ENCODE results near the gene POU6F2. TPM values are rescaled to one million over a fixed set of nuclear protein-coding genes. Genes with fewer than 3 reads are reported as not detected.
A peak's percentile ranks its signal among the peaks of the same experiment; 100 is the strongest.

POU6F2 gene
- total RNA-seq, 3 donors from 2014 or later = under 0.01 TPM; not detected in 2

GRCh38 chr7:39265641-39266591 is 288.2 kb downstream of the POU6F2 start:
- intact Hi-C loops (cut with DNase I; ENCODE audit: low total_unique reads) = no loop called here
- TF ChIP-seq POLR2A (IDR thresholded peaks at IDR 0.05) (no peak), POLR2AphosphoS5 (IDR thresholded peaks at IDR 0.05) (no peak)
- TF ChIP-seq, protein P1, sequence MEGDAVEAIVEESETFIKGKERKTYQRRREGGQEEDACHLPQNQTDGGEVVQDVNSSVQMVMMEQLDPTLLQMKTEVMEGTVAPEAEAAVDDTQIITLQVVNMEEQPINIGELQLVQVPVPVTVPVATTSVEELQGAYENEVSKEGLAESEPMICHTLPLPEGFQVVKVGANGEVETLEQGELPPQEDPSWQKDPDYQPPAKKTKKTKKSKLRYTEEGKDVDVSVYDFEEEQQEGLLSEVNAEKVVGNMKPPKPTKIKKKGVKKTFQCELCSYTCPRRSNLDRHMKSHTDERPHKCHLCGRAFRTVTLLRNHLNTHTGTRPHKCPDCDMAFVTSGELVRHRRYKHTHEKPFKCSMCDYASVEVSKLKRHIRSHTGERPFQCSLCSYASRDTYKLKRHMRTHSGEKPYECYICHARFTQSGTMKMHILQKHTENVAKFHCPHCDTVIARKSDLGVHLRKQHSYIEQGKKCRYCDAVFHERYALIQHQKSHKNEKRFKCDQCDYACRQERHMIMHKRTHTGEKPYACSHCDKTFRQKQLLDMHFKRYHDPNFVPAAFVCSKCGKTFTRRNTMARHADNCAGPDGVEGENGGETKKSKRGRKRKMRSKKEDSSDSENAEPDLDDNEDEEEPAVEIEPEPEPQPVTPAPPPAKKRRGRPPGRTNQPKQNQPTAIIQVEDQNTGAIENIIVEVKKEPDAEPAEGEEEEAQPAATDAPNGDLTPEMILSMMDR (IDR thresholded peaks at IDR 0.05) = no peak

DNA sequence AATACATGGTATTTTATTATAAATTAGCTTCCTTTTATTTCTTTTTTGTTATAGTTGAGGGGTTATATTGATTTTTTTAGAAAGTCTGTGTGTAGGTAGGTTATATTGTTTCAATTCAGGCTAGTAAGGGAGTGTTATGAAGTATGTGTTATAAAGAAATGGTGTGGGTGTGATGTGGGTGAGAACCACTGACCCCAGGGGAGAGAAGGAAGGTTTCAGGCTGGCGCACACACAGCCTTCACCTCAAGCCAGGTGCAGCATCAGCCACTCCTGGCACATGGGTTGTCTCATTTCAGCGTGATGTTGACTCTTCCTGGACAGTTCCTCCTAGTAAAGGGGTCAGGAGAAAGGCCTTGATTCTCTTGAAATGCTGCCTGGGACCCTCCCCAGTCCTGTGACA is 291.3 kb downstream of the POU6F2 start:
- Histone ChIP-seq H3K36me3 (no peaks in the 10 kb centered on the region), H3K9me3 (no peaks in the 10 kb centered on the region), H3K4me3 (no peak overlapping the region), H3K4me1 (no peaks in the 10 kb centered on the region), H3K27ac (no peak overlapping the region), H3K27me3 (no peaks in the 10 kb centered on the region)
- no peak for DNase-seq (ENCODE audit: low spot score in 2 of 2)
- intact Hi-C loops (cut with DNase I; ENCODE audit: low total_unique reads) = no loop called here
- TF ChIP-seq POLR2AphosphoS5 (IDR thresholded peaks at IDR 0.05) = no peak
- no peak for TF ChIP-seq POLR2A (IDR thresholded peaks at IDR 0.05)
- TF ChIP-seq, protein P1 (IDR thresholded peaks at IDR 0.05) = no peak

More at GRCh38 chr7:39265641-39266591, 288.2 kb downstream of the POU6F2 start:
- Histone ChIP-seq H3K9me3 (no peaks in the 10 kb centered on the region), H3K36me3 (no peaks in the 10 kb centered on the region), H3K4me3 (no peak overlapping the region), H3K27ac (no peak overlapping the region), H3K4me1 (no peaks in the 10 kb centered on the region), H3K27me3 (no peaks in the 10 kb centered on the region)
- DNase-seq (ENCODE audit: low spot score in 2 of 2) = no peak

DNA sequence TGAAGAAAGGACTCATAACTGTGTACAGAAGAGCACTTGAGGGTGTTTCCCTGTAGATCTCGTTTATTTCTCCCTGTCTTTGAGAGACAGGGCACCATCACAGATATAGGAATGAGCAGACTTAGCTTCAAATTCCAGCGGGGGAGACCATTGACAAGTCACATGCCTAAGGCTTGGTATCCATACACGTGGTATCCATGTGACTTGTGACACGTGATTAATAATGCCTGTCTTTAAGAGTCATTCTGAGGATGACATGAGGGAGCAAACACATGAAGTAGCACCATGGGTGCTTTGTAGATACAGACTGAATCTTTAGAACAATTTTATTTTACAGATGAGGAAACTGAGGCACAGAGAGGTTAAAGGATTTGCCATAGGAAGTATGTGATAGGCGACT is 292.3 kb downstream of the POU6F2 start:
- DNase-seq (ENCODE audit: low spot score in 2 of 2) = no peak
- TF ChIP-seq POLR2A (IDR thresholded peaks at IDR 0.05) = no peak
- no peak for TF ChIP-seq POLR2AphosphoS5 (IDR thresholded peaks at IDR 0.05)
- TF ChIP-seq, protein P1 (IDR thresholded peaks at IDR 0.05) = no peak
- intact Hi-C loops (cut with DNase I; ENCODE audit: low total_unique reads) = no loop called here
- Histone ChIP-seq H3K4me3 (no peak overlapping the region), H3K4me1 (no peaks in the 10 kb centered on the region), H3K27ac (no peak overlapping the region), H3K9me3 (no peaks in the 10 kb centered on the region), H3K36me3 (no peaks in the 10 kb centered on the region), H3K27me3 (no peaks in the 10 kb centered on the region)

GRCh38 chr7:39271402-39271801 is 293.7 kb downstream of the POU6F2 start:
- Histone ChIP-seq H3K4me3 (no peak overlapping the region), H3K36me3 (no peaks in the 10 kb centered on the region), H3K27me3 (no peaks in the 10 kb centered on the region), H3K4me1 (no peaks in the 10 kb centered on the region), H3K27ac (no peak overlapping the region), H3K9me3 (no peaks in the 10 kb centered on the region)
- intact Hi-C loops (cut with DNase I; ENCODE audit: low total_unique reads) = no loop called here
- DNase-seq (ENCODE audit: low spot score in 2 of 2) = peak; percentile 59 to 66
- no peak for TF ChIP-seq POLR2AphosphoS5 (IDR thresholded peaks at IDR 0.05)
- TF ChIP-seq POLR2A (IDR thresholded peaks at IDR 0.05) = no peak
- TF ChIP-seq, protein P1 (IDR thresholded peaks at IDR 0.05) = no peak

- H3K27ac ChIP-seq = no peak overlapping the region
- no peaks in the 10 kb centered on the region for H3K9me3 ChIP-seq
- no peaks in the 10 kb centered on the region for H3K36me3 ChIP-seq
- H3K27me3 ChIP-seq = no peaks in the 10 kb centered on the region
- DNase-seq (ENCODE audit: low spot score in 2 of 2) = no peak
- H3K4me1 ChIP-seq = no peaks in the 10 kb centered on the region
- TF ChIP-seq, protein P1 (IDR thresholded peaks at IDR 0.05) = no peak
- no peak for TF ChIP-seq POLR2A (IDR thresholded peaks at IDR 0.05)
- TF ChIP-seq POLR2AphosphoS5 (IDR thresholded peaks at IDR 0.05) = no peak
- intact Hi-C loops (cut with DNase I; ENCODE audit: low total_unique reads) = no loop called here
- no peak overlapping the region for H3K4me3 ChIP-seq
These were observed 294.4 kb downstream of the POU6F2 start for GRCh38 chr7:39272111-39272510.

All from breast epithelium (tissue), 4 donors.